GM19463 (cell line): ENCODE measurements around the gene RETREG2.

ENCODE experiments used
- ATAC-seq: cut with Tn5 transposase; IDR thresholded peaks from one replicate; pipeline ENCODE4 v1.9.1; 2021; ENCODE audit warnings: mild to moderate bottlenecking, moderate library complexity; ENCODE audit not compliant: unreplicated experiment

The RETREG2 gene

DNA sequence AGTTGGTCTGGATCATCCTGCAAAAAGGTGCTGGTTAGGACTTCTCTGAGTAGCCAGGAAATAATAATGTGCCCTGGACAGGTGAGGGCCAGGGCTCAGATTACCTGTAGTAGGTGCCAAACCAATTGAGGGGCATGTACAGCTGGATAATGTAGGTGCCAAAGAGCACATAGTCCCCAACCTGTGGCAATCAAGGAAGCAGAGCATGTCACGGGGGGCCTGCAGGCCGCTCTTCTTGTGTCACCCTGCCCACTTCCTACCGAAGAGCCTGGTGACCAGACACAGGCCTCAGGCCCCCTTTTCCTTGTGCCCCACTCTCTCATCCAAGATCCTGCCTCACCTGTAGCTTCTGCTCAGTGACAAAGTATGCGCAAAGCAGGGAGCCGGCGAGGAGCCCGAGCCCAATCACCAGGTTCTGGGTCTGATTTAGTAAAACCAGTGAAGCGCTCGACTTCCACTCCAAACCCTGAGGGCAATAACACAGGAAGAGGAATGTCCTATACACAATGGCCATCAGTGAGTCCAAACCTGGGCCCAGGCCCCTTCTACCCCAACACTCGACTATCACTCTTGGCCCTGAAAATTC lies 35.5 kb downstream of the RETREG2 start:
- ATAC-seq = no peak

DNA sequence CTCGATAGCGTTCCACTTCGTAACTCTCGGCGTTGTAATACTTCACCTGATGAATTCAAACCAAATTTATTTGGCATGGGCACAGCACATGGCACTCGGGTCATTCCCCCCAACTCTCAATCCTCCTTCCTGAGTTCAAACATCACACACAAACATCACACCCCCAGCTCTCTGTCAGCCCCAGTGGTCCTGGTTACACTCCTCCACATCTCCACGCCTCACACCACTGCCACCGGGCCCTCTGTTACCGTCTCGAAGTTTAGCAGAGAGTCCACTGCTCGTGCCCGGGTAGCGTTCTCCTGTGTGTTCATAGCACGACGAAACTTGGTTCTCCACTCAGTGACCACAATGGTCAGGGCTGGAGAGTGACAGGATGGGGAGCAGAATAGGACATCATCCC lies 36.1 kb downstream of the RETREG2 start:
- ATAC-seq = no peak

DNA sequence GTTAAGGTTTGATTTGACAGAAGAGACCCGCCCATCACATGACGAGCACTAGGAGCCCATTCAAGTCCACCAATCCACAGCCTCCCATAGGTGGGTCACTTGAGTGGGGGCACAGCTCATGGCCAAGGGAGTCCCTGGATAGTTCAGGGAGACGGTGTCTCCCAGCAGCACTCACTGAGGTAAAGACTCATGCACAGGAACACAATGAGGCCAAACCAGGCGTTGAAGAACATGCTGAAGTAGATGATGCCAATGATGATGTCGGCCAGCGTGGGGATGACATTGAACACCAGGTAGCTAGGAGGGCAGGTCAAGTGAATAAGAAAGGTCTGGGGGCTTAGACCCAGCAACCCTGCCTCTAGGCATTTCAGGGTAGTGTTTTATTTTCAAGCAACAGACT lies 36.7 kb downstream of the RETREG2 start:
- no peak for ATAC-seq

DNA sequence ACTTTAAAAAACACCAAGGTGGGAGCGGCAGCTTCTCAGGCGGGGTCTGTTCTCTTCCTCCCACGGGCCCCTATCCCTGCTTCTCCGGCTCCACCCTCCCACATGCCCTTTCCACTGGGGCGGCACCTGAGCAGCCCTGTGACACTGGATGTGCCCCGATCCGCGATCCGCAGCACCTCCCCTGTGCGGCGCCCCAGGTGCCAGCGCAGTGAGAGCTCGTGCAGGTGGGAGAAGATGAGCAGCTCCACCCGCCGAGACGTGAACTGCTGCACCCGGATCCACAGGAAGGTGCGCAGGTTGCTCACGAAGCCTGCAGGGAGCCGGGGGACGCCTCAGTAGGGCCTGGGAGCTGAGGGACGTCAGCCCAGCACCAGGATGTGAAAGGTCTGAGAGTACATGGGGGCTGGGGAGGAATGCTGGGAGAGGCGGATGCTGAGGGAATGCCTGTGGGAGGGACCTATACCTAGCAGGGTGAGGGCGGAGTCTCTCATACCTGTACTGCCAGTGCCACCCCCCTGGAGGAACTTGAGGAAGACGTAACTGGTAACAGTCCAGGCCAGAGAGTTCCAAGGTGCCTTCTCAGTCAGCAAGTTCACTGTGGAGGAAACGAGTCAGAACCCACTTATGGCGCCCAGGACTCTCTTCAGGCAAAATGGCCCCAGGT lies 37.9 kb downstream of the RETREG2 start:
- ATAC-seq = no peak

DNA sequence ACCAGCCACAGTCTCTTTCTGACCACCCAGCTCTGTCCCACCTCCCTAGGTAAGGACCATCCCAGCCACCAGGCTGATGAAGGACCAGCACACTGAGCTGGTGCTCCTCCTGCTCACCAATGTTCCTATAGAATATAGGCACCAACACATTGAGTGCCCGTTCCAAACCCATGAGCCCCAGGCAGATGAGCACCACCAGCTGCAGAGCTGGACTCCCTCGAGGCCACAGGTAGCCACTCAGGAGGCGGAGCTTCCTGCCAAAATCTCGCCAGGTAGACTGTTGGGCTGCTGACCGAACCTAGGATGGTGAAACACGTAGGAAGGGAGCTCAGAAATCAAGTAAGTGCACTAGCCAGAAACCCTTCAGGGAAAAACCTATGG lies 38.5 kb downstream of the RETREG2 start:
- no peak for ATAC-seq

DNA sequence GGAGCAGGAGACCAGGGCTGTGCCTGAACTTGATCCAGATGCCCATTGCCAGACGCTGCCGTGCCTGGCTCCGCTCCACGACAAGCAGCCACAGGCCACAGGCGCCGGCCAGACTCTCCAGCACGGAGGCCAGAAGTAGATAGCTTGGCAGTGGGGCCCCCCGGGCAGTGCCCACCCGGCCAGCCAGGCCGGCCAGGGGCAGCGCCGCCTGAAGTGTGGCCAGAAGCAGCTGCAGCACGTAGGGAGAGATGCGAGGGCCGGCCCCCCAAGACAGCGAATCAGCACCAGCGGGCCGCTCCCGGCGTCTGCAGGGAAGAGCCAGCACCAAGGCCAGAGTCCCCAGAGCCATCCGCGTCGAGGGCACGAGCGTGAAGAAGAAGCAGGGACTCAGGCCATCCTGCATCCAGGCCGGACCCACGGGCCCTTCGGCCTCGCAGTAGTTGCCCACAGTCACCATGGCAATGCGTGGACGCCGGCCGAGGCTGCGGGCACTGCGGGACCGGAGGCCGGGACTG lies 40.2 kb downstream of the RETREG2 start:
- peak; percentile 17 for ATAC-seq

DNA sequence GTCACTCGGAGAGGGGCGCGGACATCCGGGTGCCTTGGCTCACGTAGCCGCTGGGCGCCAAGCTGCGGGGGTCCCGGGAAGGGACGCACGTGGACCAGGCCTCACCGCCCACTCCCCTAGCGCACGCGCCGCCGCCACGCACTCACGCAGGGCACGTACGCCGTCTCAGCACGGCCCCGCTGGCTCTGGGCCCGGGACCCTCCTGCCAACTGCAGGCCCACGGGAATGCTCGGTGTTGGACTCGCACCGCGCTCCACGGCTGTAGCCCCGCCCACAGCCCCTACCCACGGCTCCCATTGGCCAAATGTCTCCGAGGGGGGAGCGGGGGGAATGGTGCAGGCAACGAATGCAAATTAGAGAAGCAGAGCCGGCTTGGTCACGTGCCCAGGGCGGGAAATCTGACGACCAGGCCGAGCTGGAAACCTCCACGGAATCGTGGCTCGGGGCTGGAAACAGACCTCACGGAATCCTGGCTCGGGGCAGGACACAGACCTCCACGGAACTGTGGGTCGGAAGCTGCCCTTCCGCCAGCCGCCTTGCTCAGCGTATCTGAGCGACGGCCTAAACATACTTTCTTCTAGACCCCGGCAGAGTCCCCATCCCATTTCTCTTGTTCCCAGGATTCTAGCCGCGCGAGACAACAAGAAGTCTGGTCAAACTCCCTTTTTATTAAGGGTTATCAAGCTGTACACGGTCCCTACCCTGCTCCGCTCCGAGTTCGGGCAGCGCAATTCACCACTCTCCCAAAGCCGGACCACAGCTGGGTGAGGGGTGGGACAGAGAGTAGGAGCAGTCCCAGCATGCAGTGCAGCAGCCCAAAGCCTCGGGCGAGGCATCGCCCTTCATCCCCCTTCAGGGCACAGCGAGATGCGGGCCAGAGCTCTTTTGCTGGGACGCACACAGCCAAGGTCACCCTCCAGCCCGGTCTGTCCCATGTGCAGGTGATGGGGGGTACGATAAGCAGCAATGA lies 40.9 kb downstream of the RETREG2 start, which contains the start of gene ABCB6:
Gene ABCB6 (minus strand): TSS at position 227 of the 970 bp plus-strand sequence. CDS start 285 bp downstream, outside the sequence.
- peak; percentile 86 for ATAC-seq

DNA sequence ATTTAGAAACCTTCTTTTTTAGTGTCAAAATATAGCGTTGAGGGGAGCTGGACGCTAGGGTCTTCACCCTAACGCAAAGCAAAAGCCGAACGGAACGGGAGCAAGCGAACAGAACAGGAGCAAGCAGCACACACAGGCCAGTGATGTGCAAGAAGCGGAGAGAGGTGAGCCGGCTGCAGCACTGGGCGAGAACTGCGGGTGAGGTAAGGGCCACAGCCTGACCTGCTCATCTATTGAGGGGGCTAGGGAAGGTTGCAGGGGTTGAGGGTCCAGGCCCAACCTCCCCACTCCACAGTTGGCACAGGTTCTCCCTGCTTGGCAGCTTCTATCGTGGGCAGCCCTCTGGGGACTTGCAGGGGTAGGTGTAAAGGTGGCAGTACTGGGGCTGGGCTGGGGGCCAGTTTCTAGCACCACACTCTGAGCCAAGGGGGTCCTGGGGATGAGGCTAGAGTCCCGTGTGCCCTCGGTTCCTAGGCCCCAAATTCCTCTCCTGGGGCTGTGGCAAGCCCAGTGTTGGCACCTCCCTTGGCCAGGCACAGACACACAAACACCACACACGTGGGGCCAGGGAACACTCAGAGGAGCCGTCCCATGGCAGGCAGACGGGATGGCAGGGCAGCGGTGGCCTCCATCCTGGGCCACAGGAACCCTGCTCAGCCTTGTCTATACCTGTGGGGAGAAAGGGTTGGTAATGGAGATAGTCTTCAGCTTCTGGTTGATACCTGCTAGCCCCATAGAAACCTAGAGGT lies 41.9 kb downstream of the RETREG2 start:
- no peak for ATAC-seq

DNA sequence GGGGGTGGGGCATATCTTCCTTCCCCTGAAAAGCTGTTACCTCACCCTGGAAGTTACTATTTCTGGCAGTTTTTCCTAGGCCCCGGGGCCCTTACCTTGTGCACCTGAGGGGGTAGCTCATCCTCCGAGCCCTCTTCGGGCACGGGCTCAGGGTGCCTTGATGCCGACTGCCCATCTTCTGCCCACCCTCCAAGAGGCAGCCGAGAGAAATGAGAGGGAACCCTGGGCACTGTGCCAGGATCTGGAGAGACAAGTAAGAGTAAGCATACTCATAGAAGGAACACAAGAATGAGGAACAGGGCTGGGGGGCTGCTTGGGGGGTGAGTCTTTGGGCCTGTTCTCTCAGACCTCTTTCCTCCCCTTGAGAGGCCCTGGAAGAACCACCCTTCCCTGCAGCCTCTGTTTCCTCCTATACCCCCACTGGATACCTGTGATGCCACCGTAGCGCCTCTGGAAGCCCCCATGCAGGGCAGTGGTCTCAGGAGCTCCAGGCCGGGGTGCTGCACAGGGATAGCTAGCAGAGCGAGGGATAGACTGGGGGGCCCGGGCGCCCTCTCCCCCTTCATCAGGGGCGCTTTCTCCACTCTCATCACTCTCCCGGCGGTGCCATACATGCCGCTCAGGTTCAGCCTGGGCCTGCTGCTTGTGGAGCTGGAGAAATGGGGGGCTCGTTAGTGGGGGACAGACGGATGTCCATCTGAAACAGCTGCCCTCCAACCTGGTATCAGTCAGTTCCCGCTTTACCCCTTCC lies 42.8 kb downstream of the RETREG2 start:
- no peak for ATAC-seq

DNA sequence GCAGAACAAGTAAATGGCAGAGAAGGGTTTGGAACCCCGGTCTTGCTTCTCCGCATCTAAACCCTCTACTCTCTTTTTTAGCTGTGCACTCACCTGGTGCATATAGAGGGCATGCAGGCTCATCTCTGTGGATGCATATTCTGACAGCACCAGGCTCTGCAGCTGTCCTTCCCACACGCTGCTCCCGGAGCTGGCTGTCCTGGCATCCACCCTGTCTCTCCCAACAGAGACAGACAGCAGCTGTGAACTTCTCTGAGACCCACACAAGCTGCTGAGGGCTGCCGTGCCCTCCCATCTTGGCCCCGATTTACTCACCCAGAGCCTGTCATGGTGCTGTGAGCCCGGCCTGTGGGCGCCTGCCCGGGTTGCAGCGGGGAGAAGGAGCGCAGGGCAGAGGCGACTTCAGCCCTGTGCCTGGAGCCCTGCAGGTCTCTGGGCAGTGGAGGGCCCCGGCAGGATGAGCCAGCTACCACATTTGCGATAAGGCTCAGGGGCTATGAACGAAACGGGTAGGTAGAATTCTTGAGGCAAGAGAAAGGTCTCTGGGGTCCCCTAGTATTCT lies 44.0 kb downstream of the RETREG2 start:
- ATAC-seq = no peak

DNA sequence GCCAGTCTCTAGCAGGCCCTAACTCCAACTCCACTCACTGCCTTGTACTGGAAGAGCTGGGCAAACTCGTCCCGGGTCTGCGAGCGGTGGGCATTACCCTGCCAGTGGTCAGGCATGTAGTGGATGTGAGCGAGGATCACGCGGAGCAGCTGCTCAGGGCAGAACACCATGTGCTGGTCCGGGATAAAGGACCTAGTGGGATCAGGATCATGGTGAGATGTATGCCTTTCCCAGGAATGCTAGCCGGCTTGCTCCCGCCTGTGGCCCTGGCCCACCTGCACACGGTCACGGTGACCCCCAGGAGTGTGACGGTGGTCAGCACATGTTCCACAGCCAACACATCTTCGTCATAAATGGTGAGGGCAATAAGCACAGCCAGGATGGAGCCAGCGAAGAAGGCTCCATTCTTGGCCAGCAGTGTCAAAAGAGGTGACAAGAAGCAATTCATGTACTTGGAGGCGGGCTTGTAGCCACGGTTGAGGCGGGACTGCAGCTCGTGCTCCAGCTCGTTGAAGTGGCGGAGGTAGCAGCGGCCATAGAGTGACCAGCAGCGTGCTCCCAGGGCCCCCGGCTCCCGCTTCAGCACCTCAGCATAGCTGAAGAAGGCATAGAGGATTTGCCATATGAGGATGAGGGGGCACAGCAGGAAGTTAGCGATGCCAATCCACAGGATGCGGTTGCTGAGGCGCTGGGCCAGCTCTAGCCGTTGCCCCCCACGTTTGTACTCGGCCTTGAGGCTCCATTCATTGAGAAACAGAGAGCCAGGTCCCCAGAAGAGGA lies 45.9 kb downstream of the RETREG2 start:
- no peak for ATAC-seq

DNA sequence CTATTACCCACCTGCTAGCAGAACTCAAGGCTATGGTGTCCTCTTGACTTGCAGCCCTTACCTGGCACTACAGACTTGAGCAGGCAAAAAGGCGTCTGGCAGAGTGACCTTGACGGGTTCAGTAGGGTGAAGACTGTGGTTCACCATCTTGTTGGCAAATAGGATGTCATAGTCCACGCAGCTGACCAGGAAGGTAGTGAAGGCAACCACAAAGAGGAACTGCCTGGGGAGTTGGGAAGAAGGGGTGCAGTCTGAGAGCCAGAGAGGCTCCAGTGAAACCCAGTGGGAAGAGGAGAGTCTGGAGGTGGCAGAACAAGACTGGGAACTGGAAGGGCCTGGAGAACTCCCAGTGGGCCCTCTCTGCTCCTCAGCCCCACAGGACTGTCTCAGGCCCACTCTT lies 47.3 kb downstream of the RETREG2 start:
- ATAC-seq = no peak

DNA sequence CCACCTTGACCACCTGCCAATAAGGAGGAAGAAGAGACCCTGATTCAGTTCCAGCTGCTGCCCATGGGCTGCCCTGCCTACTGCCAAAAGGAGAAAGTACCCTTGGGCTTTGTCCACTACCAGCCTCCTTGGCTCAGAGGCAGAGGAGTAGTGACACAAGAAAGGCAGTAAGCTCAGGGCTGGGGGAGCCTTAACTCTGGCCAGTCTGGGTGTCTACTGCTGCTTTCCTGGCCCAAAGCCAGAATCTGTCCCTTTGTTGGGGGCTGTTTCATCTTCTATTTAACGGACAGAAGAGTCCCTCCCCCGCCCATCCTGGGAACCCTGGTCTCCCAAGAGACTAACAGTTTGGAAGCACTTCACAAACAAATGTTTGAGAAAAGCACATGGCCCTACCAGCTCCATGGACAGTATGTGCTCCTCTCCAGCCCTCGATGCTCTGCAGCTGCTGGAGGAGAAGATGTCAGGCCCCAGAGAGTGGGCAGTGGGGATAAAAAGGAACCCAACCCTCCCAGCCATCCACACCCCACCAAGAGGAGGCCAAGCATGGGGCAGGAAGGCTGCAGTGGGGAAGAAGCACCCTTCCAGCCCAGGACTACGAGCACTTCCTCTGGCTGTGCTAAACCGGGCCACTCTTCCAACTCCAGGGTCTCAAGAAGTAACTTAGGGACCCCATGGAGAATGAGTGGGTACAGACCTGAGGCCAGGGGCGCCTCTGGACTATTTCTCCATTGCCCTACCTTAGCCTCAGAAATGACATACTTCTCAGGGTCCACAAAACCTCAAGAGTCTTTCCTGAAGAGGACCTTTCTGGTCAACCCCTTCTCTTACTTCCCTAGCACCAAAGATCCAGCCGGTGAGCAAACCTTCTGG lies 50.2 kb downstream of the RETREG2 start:
- ATAC-seq = no peak

DNA sequence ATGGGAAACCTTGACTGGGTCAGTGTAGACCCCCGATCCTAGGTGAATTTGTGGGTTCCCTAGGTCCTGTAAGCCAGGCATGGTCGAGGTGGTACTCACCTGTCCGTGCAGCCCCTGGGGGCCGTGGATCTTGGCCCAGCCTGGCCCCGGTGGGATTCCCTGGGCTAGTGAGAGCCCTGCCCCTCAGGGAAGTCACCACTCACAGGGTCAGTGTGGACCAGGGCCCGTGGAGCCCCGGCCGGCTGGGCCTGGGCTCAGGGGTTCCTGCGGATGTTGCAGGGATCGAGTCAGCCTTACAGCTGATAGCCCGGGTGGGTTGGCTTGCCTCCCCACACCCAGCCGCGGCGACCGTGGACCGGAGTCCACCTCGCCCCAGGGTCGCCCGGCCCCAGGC lies 50.8 kb downstream of the RETREG2 start:
- ATAC-seq = peak; percentile 3

DNA sequence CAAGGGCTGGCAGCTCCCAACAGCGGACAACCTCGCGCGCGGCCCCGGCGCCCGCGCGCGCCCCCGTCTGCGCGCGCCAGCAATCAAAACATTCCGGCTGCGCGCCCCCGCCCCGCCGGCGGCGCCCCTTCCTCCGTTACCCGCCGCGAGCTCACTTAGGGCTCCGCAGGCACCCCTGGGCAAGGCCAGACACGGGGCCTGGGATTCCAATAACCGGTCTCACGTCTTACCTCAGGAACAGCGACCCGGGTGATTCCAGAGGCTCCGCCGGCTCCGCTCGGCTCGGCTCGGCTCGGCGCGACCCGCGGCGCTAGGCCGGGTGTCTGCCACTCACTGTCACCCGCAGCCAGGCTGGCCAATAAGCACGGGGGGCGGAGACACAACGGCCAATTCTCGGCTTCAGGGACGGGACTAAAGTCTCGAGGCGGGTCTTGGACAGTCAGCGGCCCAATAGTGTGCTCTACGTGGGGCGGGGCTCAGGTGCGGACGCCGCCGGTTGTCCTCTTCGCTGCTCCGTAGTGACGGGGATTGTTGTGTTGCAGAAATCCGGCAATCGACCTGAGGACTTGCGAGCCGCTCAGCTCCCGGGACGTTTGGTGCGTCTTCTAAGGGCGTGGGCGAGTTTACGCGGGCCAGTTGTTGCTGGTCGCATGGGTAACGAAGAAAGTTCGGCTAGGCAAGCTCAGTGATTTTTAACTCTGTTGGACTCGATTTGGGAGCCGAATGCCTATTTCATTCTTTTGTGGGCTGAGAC lies 51.4 kb downstream of the RETREG2 start, which contains the start of the genes ANKZF1 and ATG9A:
Gene ANKZF1 (plus strand): TSS at position 502 of the 754 bp plus-strand sequence. CDS start 452 bp downstream, outside the sequence.
Gene ATG9A (minus strand): TSS at position 332 of the 754 bp plus-strand sequence. CDS start 1,612 bp downstream, outside the sequence.
- peak; percentile 95 for ATAC-seq

DNA sequence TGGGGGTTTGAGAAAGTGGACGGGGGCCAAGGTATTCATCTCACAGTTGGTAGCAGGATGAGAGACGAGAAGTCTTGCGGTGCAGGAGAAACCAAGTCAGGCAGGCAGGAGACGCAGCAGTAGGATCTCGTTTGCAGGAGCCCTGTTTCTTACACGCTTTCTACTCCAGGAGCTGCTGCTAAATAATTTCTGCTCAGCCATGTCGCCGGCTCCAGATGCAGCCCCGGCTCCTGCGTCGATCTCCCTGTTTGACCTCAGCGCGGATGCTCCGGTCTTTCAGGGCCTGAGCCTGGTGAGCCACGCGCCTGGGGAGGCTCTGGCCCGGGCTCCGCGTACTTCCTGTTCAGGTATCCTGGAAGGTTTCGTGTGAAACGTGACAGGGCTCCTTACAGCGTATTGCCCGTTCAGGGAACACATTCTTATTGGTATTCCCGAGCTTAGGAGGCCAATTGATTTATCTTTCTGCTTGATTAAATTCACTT lies 52.0 kb downstream of the RETREG2 start:
- ATAC-seq = no peak

DNA sequence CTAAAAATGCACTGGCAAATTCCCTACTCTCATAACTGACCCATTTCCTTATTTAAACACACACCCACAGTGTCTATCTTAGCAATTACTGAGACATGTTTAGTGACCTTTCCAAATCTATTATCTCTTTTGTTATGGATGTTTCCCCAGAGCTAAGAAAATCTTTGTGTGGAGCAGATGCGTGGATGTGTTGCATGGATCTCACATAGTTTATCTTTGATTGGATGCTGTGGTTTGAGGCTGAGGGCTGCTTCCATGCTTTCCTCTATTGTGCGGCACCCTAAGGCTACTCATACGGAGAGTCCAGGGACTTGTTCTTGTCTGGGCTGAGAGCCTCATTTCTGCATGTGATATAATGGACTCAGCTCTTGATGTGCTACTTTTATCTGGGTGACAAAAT lies 56.3 kb downstream of the RETREG2 start:
- ATAC-seq = no peak
